Epidermal melanocyte (primary cell): Measurements from ENCODE around the gene C1orf74.

Experiments
- DNase-seq: peaks from one replicate; pipeline ENCODE4 v3.0.0; 2011; ENCODE audit warnings: low spot score; ENCODE audit not compliant: insufficient read length

C1orf74 gene

DNA sequence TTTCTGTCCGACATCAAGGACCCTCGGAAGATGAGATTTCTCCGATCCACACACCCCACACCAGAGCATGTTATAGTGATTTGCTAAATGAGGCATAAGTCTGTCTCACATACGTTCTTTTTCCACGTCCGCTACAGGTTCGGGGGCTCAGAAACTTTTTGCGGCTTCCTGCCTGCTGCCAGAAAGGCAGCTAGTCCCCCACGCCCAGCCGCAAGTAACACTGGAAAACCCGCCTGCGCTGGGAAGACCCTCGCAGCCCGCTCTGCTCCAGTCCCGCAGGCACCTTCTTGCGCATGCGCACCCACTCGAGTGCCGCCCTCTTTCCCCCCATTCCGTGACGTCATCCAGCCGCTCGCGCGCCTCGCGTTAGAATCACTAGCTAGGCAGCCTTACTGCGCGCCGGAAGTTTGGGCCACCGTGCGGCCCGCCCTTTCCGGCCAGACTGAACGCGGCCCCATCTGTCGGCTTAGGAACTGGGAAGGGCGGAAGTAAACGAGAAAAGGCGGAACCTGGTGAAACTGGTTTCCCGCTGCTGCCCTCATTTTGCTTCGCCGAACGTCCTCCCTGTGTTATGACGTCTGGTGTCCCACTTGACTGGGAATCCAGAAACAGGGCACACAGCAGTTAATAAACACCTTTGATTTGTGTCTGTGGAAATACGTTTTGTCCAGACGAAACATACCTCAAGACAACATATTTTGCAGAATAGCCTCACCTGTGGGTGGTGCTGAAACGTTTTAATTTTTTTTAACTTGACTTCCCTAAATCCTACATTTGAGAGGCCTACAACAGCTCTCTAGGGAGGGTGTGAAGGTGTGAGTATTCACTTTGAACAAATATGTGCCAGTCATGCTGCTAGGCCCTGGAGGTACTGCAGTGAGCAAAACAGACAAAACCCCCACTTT is at the start of gene C1orf74:
C1orf74 (minus strand) TSS at position 295 of the 905 bp plus-strand sequence. CDS start 925 bp downstream, outside the sequence.
- peak; percentile 94 for DNase-seq

DNA sequence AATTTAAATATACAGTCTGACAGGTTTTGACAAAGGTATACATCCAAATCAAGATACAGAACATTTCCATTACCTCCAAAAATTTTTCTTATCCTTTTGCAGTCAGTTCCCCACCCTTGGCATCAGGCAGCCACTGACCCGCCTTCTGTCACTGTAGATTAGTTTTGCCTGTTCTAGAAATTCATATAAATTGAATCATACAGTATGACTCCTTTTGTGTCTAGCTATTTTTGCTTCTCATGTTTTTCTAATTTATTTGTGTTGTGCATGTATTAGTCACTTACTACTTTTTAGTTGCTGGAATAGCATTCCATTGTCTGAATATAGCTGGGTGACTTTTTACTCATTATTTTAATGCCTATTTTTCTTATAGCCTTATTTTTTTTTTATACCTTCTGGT is 47.3 kb upstream of the C1orf74 start:
- DNase-seq, result no peak

DNA sequence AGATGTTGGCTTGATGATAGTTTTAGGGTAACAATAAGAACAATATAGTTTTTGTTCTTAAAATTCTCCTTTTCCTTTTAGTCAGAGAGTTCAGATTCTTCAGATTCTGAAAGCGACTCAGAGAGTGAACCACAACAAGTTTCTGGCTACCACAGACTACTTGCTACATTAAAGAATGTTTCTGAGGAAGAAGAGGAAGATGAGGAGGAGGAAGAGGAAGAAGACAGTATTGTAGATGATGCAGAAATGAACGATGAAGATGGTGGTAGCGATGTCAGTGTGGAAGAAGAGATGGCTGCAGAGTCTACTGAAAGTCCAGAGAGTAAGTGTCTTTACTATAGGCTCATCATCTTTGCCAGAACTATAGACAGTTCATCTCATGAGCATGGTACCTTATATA is 46.4 kb upstream of the C1orf74 start:
- DNase-seq, result no peak

DNA sequence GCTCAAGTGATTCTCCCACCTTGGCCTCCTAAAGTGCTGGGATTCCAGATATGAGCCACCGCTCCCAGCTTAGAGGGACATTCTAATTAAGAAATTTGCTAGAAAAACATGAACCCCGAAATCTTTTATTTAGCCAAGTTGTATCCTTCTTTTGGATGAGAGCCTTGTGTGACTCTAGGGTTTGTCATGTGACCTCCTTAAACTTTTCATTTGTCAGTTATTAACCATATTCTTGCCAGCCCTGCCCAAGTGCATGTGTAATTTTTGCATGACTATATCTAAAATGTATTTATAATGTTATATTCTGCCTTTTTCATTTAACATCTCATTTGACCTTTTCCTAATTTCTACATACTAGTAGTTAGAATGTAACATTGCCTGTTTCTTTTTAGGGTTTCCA is 45.4 kb upstream of the C1orf74 start:
- no peak for DNase-seq

DNA sequence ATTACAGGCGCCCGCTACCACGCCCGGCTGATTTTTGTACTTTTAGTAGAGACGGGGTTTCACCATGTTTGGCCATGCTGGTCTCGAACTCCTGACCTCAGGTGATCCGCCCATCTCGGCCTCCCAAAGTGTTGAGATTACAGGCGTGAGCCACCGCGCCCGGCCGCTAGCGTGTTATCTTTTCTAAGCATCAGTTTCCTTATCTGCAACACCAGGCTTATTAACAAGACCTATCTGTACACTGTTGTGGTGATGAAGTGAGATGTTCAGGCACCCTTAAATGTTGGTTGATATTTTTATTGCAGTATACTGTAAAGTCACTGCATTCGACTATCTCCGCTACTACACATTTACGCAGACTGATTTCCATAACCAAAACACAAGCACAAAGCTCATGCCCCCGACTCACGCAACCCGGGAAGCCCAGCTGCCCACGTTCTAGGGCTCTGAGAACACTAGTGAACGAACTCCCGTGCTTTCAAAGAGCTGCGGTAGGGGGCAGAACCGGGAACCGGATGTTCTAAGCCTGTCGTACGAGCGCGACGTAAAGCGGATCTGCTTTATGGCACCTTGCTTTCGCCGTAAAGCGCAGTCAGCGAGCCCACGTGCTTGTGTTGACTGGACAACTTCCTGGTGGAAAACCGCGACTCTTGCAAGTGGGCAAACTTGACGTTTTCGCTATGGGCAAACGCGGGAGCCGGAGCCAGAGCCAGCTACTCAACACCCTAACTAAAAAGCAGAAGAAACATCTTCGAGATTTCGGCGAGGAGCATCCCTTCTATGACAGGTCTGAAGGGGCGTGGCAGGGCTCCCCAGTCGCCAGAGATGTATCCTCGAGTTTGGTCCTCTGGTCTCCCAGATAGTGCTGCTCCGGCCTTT is 43.3 kb upstream of the C1orf74 start, which contains the start of gene UTP25:
UTP25 (plus strand) TSS at position 589 of the 879 bp plus-strand sequence; CDS start at position 681, 92 bp downstream.
- peak; percentile 82 for DNase-seq

DNA sequence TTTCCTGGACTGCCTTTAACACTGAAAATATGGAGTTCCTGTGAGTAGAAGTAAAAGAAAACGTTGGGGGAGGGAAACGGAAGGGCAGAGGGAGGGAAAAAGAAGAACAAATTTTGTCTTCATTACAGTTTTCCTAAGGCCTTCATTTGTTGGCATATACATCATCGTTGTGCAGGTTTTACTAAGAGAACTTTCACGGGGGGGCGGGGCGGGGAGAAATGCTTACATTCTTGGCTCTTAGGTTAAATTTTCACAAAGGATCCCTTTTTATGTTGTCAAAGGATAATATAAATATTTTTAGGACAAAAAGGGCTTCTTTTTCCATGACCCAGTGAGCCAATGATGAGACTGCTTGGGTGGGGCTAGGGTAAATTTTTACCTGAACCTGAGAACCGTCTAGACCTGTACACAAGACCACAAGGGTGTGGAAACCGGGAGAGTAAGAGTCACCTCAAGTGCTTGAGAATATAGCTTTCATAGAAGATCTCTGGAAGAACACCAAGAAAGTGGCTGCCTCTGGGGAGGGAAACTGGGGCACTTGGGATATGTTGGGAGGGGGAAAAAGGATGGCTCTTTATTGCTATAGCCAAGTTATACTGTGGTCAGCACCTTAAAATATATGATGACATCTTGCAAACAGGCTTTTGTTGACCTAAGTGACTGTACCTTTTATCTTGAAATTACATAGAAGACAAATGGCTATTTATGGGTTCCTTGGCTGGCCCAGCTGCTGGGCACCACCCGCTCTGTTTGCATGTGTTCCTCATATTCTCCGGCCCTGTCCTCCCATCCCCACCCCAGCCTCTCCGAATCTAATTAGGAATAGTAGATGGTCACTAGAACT is 41.5 kb upstream of the C1orf74 start:
- no peak for DNase-seq

DNA sequence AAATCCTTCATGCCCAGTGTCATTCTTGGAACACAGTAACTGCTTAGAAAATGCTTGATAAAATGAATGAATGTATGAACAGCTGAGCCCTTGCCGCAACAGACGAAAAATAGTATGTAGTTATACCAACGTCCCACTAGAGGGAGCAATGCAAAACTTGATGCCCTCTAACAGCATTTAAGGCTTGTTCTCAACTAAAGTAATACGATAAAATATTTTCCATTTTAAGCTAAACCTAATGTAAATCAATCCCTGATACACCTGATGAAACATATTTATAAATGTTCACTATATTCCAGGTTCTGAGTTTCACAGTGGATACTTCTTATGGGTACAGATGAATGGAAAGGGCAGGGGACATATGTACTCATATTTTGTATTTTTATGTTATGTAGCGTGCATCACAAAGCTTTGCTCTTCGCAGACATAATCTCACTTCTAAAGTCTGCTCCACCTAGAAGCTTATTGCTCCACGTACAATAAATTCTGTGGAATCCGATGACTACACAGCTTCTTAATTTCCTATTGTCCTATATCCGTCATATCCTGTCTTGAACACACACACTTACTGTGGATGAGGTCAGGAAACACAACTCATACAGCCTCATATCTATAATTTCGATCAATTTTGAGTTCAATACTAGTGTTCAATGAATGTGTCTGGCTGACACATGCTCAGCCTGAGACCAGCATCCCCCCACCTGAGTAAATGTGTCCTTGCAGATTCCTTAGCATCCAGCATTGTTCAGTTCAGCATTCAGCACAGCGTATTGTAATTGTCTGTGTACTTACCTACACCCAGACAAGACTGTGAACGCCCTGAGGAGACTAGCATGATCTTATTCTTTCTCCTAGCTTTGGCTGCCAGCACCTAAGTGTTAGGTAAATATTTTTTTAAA is 39.0 kb upstream of the C1orf74 start:
- DNase-seq, result no peak

DNA sequence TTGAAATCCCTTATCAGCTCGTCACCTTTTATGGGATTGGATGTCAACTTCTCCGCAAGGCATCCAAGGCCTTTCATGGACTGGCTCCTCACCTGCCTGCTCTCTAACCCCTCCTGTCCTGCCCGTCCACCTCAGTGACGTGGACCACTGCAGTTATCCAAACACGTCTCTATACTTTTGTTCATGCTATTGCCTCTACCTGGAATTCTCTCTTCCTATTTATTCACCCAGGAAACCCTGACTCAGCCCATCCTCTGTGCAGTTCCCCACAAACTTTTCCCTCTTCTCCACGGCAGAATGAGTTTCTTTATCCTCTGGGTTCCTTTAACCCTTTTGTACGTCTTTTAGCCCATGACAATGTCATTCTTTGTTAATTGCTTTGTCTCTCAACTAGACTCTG is 38.3 kb upstream of the C1orf74 start:
- DNase-seq, result no peak

DNA sequence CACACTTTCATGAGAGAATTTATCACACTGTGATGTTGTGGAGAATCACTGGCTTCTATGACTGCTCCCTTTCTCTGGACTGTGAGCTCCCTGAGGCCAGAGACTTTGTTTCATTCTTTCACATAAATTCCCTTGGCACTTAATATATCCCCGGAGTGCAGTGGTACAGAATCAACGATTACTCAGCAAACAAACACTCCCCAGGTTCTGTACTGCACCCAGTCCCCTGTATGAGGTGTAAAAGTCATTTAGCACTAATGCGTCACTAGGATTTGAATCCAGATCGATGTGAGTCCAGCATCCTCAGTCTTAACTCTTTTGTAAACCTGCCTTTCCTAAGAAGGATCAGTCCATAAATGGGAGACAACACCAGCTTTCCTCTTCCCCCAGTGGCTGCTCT is 36.6 kb upstream of the C1orf74 start:
- no peak for DNase-seq

DNA sequence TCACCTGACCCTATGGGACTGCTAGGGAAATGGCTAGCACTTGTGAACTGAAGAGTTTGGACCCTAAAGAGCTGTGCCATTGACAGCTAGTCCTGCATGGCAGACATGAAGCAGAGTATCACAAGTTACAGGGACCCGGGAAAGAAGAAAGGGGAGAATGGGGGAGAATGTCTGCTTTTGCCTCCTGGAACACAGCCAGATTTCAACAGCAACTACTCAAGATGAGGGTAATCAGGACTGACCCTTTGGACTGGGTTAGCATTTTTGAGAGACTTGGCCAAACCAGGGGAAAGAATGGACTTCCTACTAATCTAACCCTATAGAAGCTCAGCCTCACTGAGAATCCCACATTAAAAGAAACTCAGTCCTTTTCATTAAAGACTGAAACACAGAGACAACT is 34.7 kb upstream of the C1orf74 start:
- DNase-seq, result no peak

DNA sequence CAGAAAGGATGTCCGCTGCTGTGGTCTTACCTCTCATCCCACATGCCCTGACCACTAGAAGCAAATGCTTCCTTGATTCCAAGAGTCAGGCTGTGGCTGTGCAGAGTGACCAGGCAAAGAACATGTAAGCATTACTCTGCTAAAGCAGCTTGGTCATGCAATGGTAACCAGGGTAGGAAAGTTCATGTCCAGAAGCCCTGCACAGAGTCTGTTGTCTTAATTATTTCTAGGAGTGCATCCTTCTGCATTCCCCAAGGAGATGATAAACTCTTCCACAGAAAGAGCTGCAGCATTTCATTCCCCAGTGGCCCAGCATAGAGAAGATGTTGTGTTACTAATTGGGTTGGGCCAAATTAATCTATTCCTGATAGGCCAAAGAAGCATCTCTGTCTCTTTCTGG is 33.3 kb upstream of the C1orf74 start:
- DNase-seq, result no peak

DNA sequence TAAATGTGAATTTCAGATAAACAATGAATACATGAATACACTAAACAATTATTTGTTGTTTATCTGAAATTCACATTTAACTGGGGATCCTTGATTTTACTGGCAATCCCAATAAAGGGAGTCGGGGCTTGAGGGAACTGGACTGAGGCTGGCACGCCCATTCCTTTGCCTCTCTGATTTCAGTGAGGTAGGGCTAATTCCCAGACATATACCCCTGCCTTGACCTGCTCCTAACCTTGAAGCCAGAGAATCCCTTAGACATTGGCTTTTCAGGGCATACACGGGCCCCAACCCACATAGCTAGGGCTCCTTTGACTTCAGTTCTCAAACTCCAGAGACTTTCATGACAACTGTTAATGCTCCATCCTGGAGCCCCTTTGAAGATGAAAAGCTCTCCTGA is 32.6 kb upstream of the C1orf74 start:
- no peak for DNase-seq

DNA sequence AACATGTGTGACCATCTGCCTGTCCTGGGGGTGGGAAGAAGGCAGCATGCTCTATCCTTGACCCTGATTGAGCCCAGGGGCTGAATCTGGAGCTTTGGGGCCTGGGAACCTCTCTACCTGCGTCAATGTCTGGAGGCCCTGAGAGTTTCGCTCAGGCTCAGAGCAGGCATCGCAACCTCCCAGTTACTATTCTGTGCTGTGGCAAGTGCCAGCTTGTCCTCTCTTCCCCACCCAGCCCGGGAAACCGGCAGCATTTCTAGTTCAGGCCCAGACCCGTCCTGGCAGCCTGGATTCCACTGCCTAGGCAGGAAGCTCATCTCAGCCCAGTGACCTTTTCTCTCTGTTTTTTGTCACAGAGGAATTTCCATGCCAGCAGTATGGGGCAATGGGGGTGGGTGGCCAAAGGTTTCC is 31.6 kb upstream of the C1orf74 start:
- no peak for DNase-seq

DNA sequence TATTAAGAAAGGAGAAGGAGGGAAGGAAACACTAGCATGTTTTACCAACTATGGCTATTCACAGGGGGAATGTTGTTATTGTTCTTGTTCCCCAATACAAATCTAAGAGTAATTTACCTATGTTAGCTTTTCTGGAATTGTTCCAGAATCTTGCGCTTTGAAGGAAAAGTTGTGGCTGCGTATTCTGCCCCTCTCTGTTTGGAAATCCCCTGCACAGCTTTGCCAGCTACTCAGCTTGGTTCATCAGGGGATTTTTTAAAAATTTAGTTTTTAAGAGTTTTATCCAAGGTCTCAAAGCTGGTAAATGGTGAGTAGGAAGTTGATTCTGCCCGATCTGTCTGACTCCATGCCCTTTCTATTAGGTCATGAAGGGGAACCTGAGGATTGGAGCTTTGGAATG is 31.1 kb upstream of the C1orf74 start:
- no peak for DNase-seq

DNA sequence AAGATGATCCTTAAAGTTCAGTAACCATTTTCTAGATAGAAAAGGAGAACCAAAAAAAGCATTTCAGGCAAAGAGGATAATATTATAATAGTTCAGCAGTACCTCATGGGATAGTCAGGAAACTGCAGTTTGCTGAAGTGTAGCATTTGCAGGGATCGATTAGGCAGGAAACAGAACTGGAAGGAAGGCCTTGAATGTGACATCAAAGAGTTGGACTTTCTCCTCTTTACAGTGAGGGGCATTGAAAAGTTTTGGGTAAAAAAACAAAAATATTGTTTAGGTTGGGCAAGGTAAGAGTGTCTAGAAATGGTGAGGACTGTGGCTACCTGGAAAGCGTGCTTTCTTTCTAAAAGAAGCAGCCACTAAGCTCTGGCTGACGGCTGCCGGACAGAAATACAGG is 29.5 kb upstream of the C1orf74 start:
- DNase-seq, result no peak

DNA sequence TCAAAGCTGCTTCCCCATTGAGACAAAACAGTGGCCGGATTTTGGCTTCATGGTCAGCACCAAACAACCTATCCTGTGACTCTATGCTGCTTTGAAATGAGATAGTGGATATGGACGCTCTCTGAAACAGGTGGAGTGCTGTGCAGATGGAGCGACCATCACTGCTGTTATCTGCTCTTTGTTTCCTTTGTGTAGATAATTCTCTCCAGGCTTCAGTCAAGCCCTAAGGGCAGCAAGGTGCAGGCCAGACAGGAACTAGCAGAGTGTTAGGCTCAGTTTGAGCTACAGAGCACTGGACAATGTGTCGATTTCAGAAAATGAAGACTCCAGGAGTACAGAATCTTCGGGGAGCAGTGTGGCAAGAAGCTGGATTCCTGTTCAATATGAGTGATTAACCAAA is 26.4 kb upstream of the C1orf74 start:
- DNase-seq, result no peak

DNA sequence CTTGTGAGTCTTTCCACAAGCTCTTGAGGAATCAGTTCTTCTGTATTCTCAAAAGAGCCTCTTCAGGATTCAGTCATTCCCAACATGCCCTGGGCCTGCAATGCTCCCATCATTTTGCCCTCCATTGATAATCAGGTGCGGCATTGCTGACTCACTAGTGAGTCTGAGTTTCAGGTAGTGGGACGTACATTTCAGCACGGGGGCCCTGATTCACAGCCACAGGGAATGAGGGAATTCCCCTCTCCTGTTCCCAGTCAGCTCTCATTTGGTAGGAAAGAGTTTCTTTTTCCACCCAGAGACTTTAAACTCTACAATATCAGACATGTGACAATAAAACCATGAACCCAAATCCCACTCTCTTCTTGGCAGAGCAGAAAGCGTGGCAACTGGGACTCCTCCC is 25.3 kb upstream of the C1orf74 start:
- no peak for DNase-seq

DNA sequence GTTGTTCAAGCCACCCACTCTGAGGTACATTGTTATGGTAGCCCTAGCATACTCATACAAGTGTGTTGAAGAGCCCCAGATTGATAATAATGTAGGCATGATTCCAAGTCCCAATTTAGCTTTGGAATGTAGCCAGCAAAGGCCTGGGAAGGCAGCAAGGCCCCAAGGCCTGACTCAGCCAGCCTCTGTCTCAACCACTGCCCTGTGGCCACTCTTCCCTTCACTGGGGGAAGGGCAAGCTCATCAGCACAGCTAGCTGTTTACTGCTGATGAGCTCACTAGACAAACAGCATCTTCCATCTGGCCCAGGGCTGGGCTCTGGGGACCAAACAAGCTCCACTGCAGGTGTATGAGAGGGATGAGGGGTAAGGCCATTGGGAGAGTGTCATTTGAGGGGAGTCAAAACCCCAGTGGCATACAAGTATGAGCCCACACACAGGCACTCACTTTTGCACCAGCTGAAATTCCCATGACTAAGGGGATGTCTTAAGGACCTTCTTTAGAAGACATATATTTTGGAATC is 23.8 kb upstream of the C1orf74 start:
- DNase-seq, result peak; percentile 38

DNA sequence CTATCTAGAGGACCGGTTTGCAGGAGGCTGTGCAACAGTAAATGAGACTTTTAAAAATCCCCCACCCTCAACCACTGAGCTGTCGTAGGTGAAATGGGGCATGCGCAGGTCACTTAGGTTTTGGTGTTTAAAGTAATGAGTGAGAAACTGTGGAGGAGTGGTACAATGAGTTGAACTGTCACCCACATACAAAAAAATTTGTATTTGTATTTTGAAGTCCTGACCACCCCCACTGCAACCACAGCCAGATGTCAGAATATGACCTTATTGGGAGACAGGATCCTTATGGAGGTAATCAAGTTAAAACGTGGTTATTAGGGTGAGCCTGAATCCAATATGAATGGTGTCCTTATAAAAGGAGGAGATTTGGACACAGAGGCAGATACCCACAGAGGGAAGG is 23.1 kb upstream of the C1orf74 start:
- no peak for DNase-seq
